Choroid plexus epithelial cell (primary cell): Measurements from ENCODE around the gene CBX2.
"Not testable (repeated sequence)": the region's sequence is repeated elsewhere in the genome, so short reads cannot be mapped to it uniquely, and the experiment has no call there.

Experiments
- DNase-seq: peaks from one replicate; pipeline ENCODE4 v3.0.0-alpha.2; 2010; ENCODE audit warnings: low read depth
- H3K4me3 ChIP-seq: 2 replicates; pipeline ENCODE4 v1.5.1; 2011; ENCODE audit warnings: low read depth, mild to moderate bottlenecking, control low read depth, low read length, moderate library complexity
- CTCF ChIP-seq: conservative IDR thresholded peaks from 2 replicates; pipeline ENCODE4 v1.5.1; 2011; ENCODE audit warnings: low read depth, mild to moderate bottlenecking, control low read depth, inconsistent platforms, low read length, moderate library complexity

The CBX2 gene

GRCh38 chr17:79749156-79749815, 28.7 kb upstream of the CBX2 start:
- no peak for TF ChIP-seq CTCF
- DNase-seq = peak; percentile 75

GRCh38 chr17:79749958-79750357, 28.0 kb upstream of the CBX2 start:
- no peak overlapping the region for H3K4me3 ChIP-seq
- no peak for TF ChIP-seq CTCF
- no peak for DNase-seq

More at GRCh38 chr17:79749156-79749815, 28.7 kb upstream of the CBX2 start:
- H3K4me3 ChIP-seq = no peak overlapping the region

GRCh38 chr17:79750650-79751545, 27.1 kb upstream of the CBX2 start:
- TF ChIP-seq CTCF = no peak
- no peak overlapping the region for H3K4me3 ChIP-seq
- no peak for DNase-seq

DNA sequence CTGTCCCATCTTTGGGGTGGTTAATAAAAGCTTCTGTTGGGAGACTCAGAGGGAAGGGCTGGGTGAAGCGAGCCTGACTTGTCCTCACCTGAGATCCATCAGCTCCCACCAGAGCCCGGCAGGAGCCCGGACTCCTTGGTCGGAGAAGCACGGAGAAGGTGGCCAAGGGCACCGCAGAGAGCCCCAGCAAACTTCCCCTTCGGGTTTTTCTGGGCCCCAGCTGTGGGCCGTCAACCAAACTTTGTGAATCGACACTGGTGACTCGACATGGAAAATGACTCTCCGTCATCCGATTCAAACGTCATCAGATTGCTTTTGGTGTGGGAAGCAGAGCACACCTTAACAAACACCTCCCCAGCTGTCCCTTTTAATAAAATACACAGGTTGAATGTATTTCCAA, 25.8 kb upstream of the CBX2 start:
- TF ChIP-seq CTCF = no peak
- H3K4me3 ChIP-seq = no peak overlapping the region
- no peak for DNase-seq

DNA sequence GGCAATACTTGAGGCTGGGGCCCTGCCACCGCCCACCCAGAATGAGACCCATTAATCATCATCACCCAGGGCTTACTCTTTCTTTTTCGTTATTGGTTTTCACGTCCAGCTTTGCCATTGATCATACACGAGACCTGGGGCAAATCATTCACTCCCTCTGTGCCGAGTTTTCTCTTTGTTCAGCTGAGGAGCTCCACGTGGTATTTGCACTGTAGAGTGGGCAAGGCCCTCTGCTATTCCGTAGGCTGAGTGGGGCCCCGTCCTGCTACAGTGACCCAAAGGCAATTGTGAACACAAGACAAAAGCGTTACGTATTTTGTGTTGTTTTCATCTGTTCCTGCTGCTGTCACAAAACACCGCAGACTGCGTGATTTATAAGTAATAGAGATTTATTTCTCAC, 23.6 kb upstream of the CBX2 start:
- DNase-seq = no peak
- TF ChIP-seq CTCF = no peak
- no peak overlapping the region for H3K4me3 ChIP-seq

DNA sequence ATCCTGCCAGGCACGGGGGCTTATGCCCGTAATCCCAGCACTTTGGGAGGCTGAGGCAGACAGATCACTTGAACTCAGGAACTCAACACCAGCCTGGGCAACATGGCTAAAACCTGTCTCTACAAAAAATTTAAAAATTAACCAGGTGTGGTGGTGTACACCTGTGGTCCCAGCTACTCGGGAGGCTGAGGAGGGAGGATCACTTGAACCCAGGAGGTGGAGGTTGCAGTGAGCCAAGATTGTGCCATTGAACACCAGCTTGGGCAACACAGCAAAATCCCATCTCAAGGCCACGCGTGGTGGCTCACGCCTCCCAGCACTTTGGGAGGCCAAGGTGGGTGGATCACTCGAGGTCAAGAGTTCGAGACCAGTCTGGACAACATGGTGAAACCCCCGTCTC, 23.0 kb upstream of the CBX2 start:
- DNase-seq, H3K4me3 ChIP-seq: not testable (repeated sequence)

- H3K4me3 ChIP-seq = no peak overlapping the region
- no peak for TF ChIP-seq CTCF
- no peak for DNase-seq
Observed at GRCh38 chr17:79755591-79755990, 22.4 kb upstream of the CBX2 start.
